WTC11 (cell line): Measurements from ENCODE around the gene SMARCD3. TPM values are rescaled to one million over a fixed set of nuclear protein-coding genes. Genes with fewer than 3 reads are reported as not detected.
A peak's percentile ranks its signal among the peaks of the same experiment; 100 is the strongest.

Experiments
- ATAC-seq: fragments of 200-7000 bp; cut with Tn5 transposase; 2 replicates; pipeline ENCODE4 v1.10.0; 2021; ENCODE audit warnings: mild to moderate bottlenecking, moderate library complexity
- CTCF ChIA-PET: fragments of 300-600 bp; sonication (Branson Sonifier 250); formaldehyde crosslinking; loops from one replicate; lab custom pipeline; 2021; ENCODE audit warnings: antibody characterized with exemption; lab: Charles Lee
- POLR2A ChIA-PET: fragments of 350-600 bp; sonication (Branson Sonifier 250); formaldehyde crosslinking; loops from one replicate; lab custom pipeline; 2021; ENCODE audit warnings: antibody characterized with exemption; lab: Charles Lee
- DNase-seq: peaks from one replicate; pipeline ENCODE4 v3.0.0; 2021; ENCODE audit warnings: low spot score
- H3K27ac Mint-ChIP-seq: 2 replicates; pipeline ENCODE4 v1.8.0; 2021; ENCODE audit warnings: mixed read lengths
- H3K27me3 Mint-ChIP-seq: 2 replicates; pipeline ENCODE4 v1.8.0; 2021; ENCODE audit warnings: low read depth, mild to moderate bottlenecking, moderate library complexity, mixed read lengths
- H3K36me3 Mint-ChIP-seq: 2 replicates; pipeline ENCODE4 v1.8.0; 2021; ENCODE audit warnings: mixed read lengths
- H3K4me1 Mint-ChIP-seq: 2 replicates; pipeline ENCODE4 v1.8.0; 2022; ENCODE audit warnings: mixed read lengths
- H3K4me3 Mint-ChIP-seq: 2 replicates; pipeline ENCODE4 v1.8.0; 2021; ENCODE audit warnings: mild to moderate bottlenecking, moderate library complexity, mixed read lengths
- H3K9me3 Mint-ChIP-seq: 2 replicates; pipeline ENCODE4 v1.8.0; 2021; ENCODE audit warnings: mixed read lengths
- ATF1 ChIP-seq: sonication (generic); formaldehyde crosslinking; IDR thresholded peaks from 2 replicates; pipeline ENCODE4 v1.8.1; 2023; ENCODE audit warnings: mild to moderate bottlenecking, moderate library complexity, missing genetic modification reagents
- CREM ChIP-seq: sonication (generic); formaldehyde crosslinking; IDR thresholded peaks from 2 replicates; pipeline ENCODE4 v1.8.1; 2022; ENCODE audit warnings: mild to moderate bottlenecking, missing genetic modification reagents, moderate library complexity
- GABPB1 ChIP-seq: sonication (generic); formaldehyde crosslinking; IDR thresholded peaks from 2 replicates; pipeline ENCODE4 v1.8.1; 2023; ENCODE audit warnings: mild to moderate bottlenecking, missing genetic modification reagents
- GTF2I ChIP-seq: fragments of 250-450 bp; sonication (Bioruptor Pico); conservative IDR thresholded peaks from 2 replicates; pipeline ENCODE4 v1.4.0; 2021; ENCODE audit warnings: mild to moderate bottlenecking
- JAZF1 ChIP-seq: fragments of 250-450 bp; sonication (Bioruptor Pico); IDR thresholded peaks from 2 replicates; pipeline ENCODE4 v1.9.0; 2021; ENCODE audit warnings: moderate library complexity, mild to moderate bottlenecking, inconsistent platforms
- KAT7 ChIP-seq: sonication (generic); formaldehyde crosslinking; IDR thresholded peaks from 2 replicates; pipeline ENCODE4 v1.8.1; 2023; ENCODE audit warnings: missing genetic modification reagents, mild to moderate bottlenecking, borderline replicate concordance
- MYBL2 ChIP-seq: sonication (generic); formaldehyde crosslinking; IDR thresholded peaks from 2 replicates; pipeline ENCODE4 v1.8.1; 2023; ENCODE audit warnings: mild to moderate bottlenecking, moderate library complexity, missing genetic modification reagents
- NFATC4 ChIP-seq: fragments of 250-450 bp; sonication (Bioruptor Pico); IDR thresholded peaks from 2 replicates; pipeline ENCODE4 v1.9.0; 2021; ENCODE audit warnings: mild to moderate bottlenecking
- PRRX2 ChIP-seq: fragments of 250-450 bp; sonication (Bioruptor Pico); IDR thresholded peaks from 2 replicates; pipeline ENCODE4 v1.8.0; 2021; ENCODE audit warnings: mild to moderate bottlenecking
- SMAD3 ChIP-seq: sonication (generic); formaldehyde crosslinking; IDR thresholded peaks from 2 replicates; pipeline ENCODE4 v1.8.0; 2022; ENCODE audit warnings: missing genetic modification reagents, mild to moderate bottlenecking, borderline replicate concordance
- ZNF219 ChIP-seq: sonication (generic); formaldehyde crosslinking; IDR thresholded peaks from 2 replicates; pipeline ENCODE4 v1.8.0; 2023; ENCODE audit warnings: missing genetic modification reagents, mild to moderate bottlenecking, borderline replicate concordance
- ZNF263 ChIP-seq: sonication (generic); formaldehyde crosslinking; IDR thresholded peaks from 2 replicates; pipeline ENCODE4 v1.8.1; 2022; ENCODE audit warnings: low read depth, mild to moderate bottlenecking, moderate library complexity, missing genetic modification reagents
- total RNA-seq: library from RNA; stranded (reverse); gene quantifications from 3 replicates; pipeline ENCODE4 v1.2.3, GENCODE V29; 2021
- TF ChIP-seq, protein P1 (sequence below): sonication (generic); formaldehyde crosslinking; IDR thresholded peaks from 2 replicates; pipeline ENCODE4 v1.8.1; 2022; ENCODE audit warnings: low read depth, mild to moderate bottlenecking, moderate library complexity, missing genetic modification reagents, borderline replicate concordance
- TF ChIP-seq, protein P2 (sequence below): sonication (generic); formaldehyde crosslinking; IDR thresholded peaks from 2 replicates; pipeline ENCODE4 v1.8.0; 2023; ENCODE audit warnings: missing genetic modification reagents, mild to moderate bottlenecking, borderline replicate concordance
- TF ChIP-seq, protein P3 (sequence below): fragments of 250-450 bp; sonication (Bioruptor Pico); IDR thresholded peaks from 2 replicates; pipeline ENCODE4 v1.9.0; 2021; ENCODE audit warnings: mild to moderate bottlenecking, borderline replicate concordance
- TF ChIP-seq, protein P4 (sequence below): sonication (generic); formaldehyde crosslinking; IDR thresholded peaks from 2 replicates; pipeline ENCODE4 v1.8.0; 2022; ENCODE audit warnings: mild to moderate bottlenecking, missing genetic modification reagents
- TF ChIP-seq, protein P5 (sequence below): sonication (generic); formaldehyde crosslinking; IDR thresholded peaks from 2 replicates; pipeline ENCODE4 v1.8.0; 2023; ENCODE audit warnings: mild to moderate bottlenecking, missing genetic modification reagents

The SMARCD3 gene
- total RNA-seq, 1 experiment from 2014 or later: 5.9 TPM

DNA sequence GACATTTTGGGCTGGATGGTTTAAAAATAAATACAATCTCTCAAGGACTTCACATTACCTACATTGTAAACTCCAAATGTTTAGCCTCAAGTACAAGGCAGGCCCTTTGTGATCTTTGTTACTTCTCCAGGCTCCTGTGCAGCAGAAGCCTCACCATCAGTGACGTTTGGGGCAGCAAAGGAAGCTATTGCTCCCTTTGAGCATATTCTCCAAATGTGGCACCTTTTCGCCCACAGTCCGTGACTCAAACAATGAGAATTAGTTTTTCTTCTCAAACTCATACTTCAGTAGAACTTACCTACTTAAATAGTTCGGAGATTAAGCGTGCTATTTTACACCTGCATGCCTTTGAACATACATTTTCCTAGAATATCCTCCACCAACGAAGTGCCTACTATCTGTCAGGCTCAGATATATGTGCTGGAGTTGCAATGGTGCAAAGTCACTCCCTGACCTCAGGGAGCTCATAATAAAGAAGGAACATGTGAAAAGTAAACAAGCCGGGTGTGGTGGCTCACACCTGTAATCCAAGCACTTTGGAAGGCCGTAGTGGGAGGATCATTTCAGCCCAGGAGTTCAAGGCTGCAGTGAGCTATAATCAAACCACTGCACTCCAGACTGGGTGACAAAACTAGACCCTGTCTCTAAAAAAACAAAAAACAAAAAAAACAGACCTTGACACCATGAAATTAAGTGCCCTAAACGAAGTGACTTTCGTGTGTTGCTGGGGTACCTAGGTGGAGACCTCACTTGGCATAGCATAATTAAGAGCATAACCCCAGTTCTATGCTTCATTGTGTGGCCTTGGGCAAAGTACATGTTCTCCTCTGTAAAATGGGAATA, 20.2 kb downstream of the SMARCD3 start:
- no peaks in the 10 kb centered on the region for H3K27me3 Mint-ChIP-seq
- no peak for DNase-seq
- peak overlapping the region; percentile 76 for H3K27ac Mint-ChIP-seq
- CTCF ChIA-PET: interaction anchor here (1.0 to 3.4 kb wide), 13 partner anchors 8 to 351 kb away, joined by 3 to 83 read pairs (median 5); partner anchors contain the start of genes H2BK1 and NUB1
- TF ChIP-seq GABPB1: no peak
- no peak for TF ChIP-seq JAZF1 (CRISPR knock-in tag)
- no peak for TF ChIP-seq NFATC4 (CRISPR knock-in tag)
- no peak for TF ChIP-seq ATF1 (CRISPR knock-in tag)
- no peak for TF ChIP-seq ZNF263 (CRISPR knock-in tag)
- TF ChIP-seq ZNF219 (CRISPR knock-in tag): no peak
- TF ChIP-seq, protein P1, sequence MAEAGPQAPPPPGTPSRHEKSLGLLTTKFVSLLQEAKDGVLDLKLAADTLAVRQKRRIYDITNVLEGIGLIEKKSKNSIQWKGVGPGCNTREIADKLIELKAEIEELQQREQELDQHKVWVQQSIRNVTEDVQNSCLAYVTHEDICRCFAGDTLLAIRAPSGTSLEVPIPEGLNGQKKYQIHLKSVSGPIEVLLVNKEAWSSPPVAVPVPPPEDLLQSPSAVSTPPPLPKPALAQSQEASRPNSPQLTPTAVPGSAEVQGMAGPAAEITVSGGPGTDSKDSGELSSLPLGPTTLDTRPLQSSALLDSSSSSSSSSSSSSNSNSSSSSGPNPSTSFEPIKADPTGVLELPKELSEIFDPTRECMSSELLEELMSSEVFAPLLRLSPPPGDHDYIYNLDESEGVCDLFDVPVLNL (CRISPR knock-in tag): no peak
- no peak for TF ChIP-seq KAT7 (CRISPR knock-in tag)
- no peak for TF ChIP-seq MYBL2 (CRISPR knock-in tag)
- TF ChIP-seq, protein P2, sequence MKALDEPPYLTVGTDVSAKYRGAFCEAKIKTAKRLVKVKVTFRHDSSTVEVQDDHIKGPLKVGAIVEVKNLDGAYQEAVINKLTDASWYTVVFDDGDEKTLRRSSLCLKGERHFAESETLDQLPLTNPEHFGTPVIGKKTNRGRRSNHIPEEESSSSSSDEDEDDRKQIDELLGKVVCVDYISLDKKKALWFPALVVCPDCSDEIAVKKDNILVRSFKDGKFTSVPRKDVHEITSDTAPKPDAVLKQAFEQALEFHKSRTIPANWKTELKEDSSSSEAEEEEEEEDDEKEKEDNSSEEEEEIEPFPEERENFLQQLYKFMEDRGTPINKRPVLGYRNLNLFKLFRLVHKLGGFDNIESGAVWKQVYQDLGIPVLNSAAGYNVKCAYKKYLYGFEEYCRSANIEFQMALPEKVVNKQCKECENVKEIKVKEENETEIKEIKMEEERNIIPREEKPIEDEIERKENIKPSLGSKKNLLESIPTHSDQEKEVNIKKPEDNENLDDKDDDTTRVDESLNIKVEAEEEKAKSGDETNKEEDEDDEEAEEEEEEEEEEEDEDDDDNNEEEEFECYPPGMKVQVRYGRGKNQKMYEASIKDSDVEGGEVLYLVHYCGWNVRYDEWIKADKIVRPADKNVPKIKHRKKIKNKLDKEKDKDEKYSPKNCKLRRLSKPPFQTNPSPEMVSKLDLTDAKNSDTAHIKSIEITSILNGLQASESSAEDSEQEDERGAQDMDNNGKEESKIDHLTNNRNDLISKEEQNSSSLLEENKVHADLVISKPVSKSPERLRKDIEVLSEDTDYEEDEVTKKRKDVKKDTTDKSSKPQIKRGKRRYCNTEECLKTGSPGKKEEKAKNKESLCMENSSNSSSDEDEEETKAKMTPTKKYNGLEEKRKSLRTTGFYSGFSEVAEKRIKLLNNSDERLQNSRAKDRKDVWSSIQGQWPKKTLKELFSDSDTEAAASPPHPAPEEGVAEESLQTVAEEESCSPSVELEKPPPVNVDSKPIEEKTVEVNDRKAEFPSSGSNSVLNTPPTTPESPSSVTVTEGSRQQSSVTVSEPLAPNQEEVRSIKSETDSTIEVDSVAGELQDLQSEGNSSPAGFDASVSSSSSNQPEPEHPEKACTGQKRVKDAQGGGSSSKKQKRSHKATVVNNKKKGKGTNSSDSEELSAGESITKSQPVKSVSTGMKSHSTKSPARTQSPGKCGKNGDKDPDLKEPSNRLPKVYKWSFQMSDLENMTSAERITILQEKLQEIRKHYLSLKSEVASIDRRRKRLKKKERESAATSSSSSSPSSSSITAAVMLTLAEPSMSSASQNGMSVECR (CRISPR knock-in tag): no peak
- no peak for TF ChIP-seq SMAD3 (CRISPR knock-in tag)
- no peak for ATAC-seq
- H3K36me3 Mint-ChIP-seq: peaks cover 27% of the 10 kb centered on the region
- no peaks in the 10 kb centered on the region for H3K9me3 Mint-ChIP-seq
- peak overlapping the region; percentile 95 for H3K4me3 Mint-ChIP-seq
- POLR2A ChIA-PET: interaction anchor here (0.7 to 1.4 kb wide), 7 partner anchors 18 to 166 kb away, joined by 3 to 7 read pairs (median 4); partner anchors contain the start of gene H2BK1
- peaks cover 32% of the 10 kb centered on the region for H3K4me1 Mint-ChIP-seq

DNA sequence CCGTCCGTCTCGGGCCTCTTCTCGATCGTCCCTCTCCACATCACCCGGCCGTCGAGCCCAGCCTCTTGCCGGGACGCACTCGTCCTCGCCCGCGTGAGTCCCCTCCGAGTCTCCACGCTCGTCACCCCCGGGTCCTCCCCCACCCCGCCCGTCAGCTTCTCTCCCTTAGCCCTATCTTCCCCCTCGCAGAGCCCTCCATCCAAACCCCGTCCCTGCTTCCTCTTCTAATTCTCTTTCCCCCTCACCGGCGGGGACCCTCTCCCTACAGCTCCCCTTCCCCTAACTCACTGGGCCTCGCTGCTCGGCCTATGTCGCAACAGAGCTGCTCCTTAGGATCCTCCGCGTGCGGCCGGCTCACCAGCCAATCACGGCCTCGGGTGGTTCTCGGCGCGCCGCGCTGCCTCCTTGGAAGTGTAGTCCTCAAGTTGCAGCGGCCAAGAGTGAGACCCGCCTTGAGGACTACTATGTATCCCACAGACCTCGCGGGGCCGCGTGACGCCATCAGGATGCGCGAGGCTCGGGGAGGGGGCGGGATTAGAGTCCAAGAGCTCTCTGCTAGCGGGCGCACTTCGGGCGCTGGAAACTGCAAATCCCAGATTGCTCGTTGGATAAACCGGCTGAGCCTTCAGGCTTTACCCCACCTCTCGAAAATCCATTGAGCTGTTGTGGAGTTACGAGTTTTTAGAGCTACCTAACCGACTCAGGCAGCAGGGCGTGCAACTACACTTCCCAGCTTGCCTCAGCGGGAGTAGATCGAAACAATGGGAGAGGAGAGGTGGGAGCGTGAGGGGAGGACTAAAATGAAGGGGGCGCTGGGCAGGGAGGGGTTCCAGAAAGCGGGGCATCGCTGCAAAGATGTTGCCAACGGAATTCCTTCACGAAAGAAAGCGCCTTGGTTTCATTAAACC, 21.4 kb downstream of the SMARCD3 start, which contains the start of gene ABCF2:
Gene ABCF2 (minus strand): TSS at position 331 of the 908 bp plus-strand sequence. CDS start 747 bp downstream, outside the sequence.
- peak; percentile 98 for ATAC-seq
- CTCF ChIA-PET: interaction anchor here (0.6 to 3.4 kb wide), 32 partner anchors 9 to 350 kb away, joined by 3 to 83 read pairs (median 4); partner anchors contain the start of genes H2BK1 and NUB1
- POLR2A ChIA-PET: interaction anchor here (0.6 to 1.4 kb wide), 12 partner anchors 17 to 165 kb away, joined by 3 to 7 read pairs (median 4); partner anchors contain the start of gene H2BK1
- TF ChIP-seq, protein P3, sequence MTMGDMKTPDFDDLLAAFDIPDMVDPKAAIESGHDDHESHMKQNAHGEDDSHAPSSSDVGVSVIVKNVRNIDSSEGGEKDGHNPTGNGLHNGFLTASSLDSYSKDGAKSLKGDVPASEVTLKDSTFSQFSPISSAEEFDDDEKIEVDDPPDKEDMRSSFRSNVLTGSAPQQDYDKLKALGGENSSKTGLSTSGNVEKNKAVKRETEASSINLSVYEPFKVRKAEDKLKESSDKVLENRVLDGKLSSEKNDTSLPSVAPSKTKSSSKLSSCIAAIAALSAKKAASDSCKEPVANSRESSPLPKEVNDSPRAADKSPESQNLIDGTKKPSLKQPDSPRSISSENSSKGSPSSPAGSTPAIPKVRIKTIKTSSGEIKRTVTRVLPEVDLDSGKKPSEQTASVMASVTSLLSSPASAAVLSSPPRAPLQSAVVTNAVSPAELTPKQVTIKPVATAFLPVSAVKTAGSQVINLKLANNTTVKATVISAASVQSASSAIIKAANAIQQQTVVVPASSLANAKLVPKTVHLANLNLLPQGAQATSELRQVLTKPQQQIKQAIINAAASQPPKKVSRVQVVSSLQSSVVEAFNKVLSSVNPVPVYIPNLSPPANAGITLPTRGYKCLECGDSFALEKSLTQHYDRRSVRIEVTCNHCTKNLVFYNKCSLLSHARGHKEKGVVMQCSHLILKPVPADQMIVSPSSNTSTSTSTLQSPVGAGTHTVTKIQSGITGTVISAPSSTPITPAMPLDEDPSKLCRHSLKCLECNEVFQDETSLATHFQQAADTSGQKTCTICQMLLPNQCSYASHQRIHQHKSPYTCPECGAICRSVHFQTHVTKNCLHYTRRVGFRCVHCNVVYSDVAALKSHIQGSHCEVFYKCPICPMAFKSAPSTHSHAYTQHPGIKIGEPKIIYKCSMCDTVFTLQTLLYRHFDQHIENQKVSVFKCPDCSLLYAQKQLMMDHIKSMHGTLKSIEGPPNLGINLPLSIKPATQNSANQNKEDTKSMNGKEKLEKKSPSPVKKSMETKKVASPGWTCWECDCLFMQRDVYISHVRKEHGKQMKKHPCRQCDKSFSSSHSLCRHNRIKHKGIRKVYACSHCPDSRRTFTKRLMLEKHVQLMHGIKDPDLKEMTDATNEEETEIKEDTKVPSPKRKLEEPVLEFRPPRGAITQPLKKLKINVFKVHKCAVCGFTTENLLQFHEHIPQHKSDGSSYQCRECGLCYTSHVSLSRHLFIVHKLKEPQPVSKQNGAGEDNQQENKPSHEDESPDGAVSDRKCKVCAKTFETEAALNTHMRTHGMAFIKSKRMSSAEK (CRISPR knock-in tag): no peak
- TF ChIP-seq CREM (CRISPR knock-in tag): peak; percentile 99
- no peak for TF ChIP-seq PRRX2
- TF ChIP-seq GTF2I (CRISPR knock-in tag): no peak
- TF ChIP-seq, protein P4, sequence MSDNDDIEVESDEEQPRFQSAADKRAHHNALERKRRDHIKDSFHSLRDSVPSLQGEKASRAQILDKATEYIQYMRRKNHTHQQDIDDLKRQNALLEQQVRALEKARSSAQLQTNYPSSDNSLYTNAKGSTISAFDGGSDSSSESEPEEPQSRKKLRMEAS: peak; percentile 79
- TF ChIP-seq, protein P5, sequence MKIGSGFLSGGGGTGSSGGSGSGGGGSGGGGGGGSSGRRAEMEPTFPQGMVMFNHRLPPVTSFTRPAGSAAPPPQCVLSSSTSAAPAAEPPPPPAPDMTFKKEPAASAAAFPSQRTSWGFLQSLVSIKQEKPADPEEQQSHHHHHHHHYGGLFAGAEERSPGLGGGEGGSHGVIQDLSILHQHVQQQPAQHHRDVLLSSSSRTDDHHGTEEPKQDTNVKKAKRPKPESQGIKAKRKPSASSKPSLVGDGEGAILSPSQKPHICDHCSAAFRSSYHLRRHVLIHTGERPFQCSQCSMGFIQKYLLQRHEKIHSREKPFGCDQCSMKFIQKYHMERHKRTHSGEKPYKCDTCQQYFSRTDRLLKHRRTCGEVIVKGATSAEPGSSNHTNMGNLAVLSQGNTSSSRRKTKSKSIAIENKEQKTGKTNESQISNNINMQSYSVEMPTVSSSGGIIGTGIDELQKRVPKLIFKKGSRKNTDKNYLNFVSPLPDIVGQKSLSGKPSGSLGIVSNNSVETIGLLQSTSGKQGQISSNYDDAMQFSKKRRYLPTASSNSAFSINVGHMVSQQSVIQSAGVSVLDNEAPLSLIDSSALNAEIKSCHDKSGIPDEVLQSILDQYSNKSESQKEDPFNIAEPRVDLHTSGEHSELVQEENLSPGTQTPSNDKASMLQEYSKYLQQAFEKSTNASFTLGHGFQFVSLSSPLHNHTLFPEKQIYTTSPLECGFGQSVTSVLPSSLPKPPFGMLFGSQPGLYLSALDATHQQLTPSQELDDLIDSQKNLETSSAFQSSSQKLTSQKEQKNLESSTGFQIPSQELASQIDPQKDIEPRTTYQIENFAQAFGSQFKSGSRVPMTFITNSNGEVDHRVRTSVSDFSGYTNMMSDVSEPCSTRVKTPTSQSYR: 0 out of 2 replicates have a peak, but pooled peaks have one; percentile 34
- TF ChIP-seq MYBL2 (CRISPR knock-in tag): 0 out of 2 replicates have a peak, but pooled peaks have one; percentile 33

More for the DNA sequence above, 21.4 kb downstream of the SMARCD3 start, which contains the start of gene ABCF2:
- Mint-ChIP-seq H3K9me3 (no peaks in the 10 kb centered on the region), H3K27ac (peak within 1 kb of the TSS; percentile 100), H3K27me3 (no peaks in the 10 kb centered on the region), H3K4me3 (peak within 1 kb of the TSS; percentile 95), H3K36me3 (peaks cover 38% of the 10 kb centered on the region), H3K4me1 (peaks cover 30% of the 10 kb centered on the region)
- DNase-seq: peak; percentile 100
